NB4 (cell line): ENCODE measurements around the gene BBOF1.
A peak's percentile ranks its signal among the peaks of the same experiment; 100 is the strongest.

Source experiments
- DNase-seq: peaks from one replicate; pipeline ENCODE4 v3.0.0; 2010; ENCODE audit warnings: low read depth
- H3K4me3 ChIP-seq: one replicate; pipeline ENCODE4 v1.5.1; 2011; ENCODE audit warnings: mild to moderate bottlenecking, low read depth, low read length, moderate library complexity
- MYC ChIP-seq: IDR thresholded peaks from 2 replicates; pipeline ENCODE4 v1.6.1; 2011; ENCODE audit warnings: low read depth, low read length
- POLR2A ChIP-seq: IDR thresholded peaks from 2 replicates; pipeline ENCODE4 v1.6.1; 2011; ENCODE audit warnings: mild to moderate bottlenecking; ENCODE audit not compliant: insufficient read length; ENCODE audit errors: extremely low read depth
- TF ChIP-seq, protein P1 (sequence below): IDR thresholded peaks from one replicate; pipeline ENCODE4 v1.5.1; 2012; ENCODE audit warnings: low read depth, low read length
- TF ChIP-seq, protein P2 (sequence below): IDR thresholded peaks from 2 replicates; pipeline ENCODE4 v1.6.1; 2011; ENCODE audit warnings: low read depth, low read length

BBOF1 gene

GRCh38 chr14:74042296-74042695, 23.1 kb downstream of the BBOF1 start:
- no peak for DNase-seq
- no peak for TF ChIP-seq POLR2A
- TF ChIP-seq, protein P1, sequence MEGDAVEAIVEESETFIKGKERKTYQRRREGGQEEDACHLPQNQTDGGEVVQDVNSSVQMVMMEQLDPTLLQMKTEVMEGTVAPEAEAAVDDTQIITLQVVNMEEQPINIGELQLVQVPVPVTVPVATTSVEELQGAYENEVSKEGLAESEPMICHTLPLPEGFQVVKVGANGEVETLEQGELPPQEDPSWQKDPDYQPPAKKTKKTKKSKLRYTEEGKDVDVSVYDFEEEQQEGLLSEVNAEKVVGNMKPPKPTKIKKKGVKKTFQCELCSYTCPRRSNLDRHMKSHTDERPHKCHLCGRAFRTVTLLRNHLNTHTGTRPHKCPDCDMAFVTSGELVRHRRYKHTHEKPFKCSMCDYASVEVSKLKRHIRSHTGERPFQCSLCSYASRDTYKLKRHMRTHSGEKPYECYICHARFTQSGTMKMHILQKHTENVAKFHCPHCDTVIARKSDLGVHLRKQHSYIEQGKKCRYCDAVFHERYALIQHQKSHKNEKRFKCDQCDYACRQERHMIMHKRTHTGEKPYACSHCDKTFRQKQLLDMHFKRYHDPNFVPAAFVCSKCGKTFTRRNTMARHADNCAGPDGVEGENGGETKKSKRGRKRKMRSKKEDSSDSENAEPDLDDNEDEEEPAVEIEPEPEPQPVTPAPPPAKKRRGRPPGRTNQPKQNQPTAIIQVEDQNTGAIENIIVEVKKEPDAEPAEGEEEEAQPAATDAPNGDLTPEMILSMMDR: no peak
- TF ChIP-seq, protein P2, sequence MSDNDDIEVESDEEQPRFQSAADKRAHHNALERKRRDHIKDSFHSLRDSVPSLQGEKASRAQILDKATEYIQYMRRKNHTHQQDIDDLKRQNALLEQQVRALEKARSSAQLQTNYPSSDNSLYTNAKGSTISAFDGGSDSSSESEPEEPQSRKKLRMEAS: no peak
- no peak for TF ChIP-seq MYC
- no peak overlapping the region for H3K4me3 ChIP-seq

GRCh38 chr14:74045522-74045921, 26.4 kb downstream of the BBOF1 start:
- no peak overlapping the region for H3K4me3 ChIP-seq
- DNase-seq: no peak
- TF ChIP-seq, protein P2: no peak
- TF ChIP-seq POLR2A (no peak), MYC (no peak)
- TF ChIP-seq, protein P1: no peak

- TF ChIP-seq, protein P2: no peak
- TF ChIP-seq, protein P1: peak; percentile 8
- TF ChIP-seq POLR2A: no peak
- no peak for TF ChIP-seq MYC
- H3K4me3 ChIP-seq: no peak overlapping the region
- DNase-seq: peak; percentile 16
Measured at GRCh38 chr14:74048281-74048680, 29.1 kb downstream of the BBOF1 start.

DNA sequence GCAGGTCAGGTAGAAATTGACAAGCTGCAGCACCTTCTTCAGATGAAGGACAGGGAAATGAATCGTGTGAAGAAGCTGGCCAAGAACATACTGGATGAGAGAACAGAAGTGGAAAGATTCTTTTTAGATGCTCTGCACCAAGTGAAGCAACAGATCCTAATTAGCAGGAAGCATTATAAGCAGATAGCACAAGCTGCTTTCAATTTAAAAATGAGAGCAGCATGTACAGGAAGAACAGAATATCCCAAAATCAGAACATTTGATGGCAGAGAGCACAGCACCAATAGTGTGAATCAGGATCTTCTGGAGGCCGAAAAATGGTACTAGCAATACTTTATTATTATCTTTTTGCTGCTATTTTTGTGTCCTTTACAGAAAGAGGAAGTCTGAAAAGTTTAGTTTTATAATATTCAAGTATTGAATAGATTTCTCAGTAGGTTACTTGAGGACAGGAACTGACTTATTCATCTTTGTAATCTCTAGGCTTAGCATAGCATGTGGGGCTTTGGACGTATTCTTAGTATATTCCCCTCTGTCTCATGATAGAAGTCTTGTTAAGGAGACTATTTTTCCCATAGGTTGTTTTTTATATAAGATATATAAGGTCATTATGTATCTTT, 30.8 kb downstream of the BBOF1 start:
- DNase-seq: peak; percentile 11
- TF ChIP-seq MYC (no peak), POLR2A (no peak)
- H3K4me3 ChIP-seq: no peak overlapping the region

- TF ChIP-seq, protein P2: no peak
- TF ChIP-seq, protein P1: no peak
- TF ChIP-seq MYC (no peak), POLR2A (no peak)
- no peak overlapping the region for H3K4me3 ChIP-seq
- DNase-seq: no peak
Measured at GRCh38 chr14:74062809-74063150, 43.6 kb downstream of the BBOF1 start.

DNA sequence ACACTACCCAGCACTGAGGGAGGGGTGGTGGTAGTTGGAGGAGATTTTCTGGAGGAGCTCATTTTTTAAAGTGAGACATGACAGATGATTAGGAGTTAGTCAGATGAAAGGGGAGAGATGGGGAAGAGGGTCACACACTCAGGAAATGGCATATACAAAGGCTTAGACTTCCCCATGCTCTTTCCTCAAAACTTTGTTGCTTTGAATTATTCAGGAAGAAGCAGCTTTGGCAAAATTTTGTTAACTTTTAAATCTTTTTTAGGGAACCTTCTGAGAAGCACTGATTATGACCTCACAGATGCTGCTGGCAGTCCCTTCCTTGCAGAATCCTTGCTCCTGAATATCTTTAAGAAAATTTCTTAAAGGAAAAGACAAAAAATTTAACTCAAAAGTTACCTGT, 45.3 kb downstream of the BBOF1 start:
- H3K4me3 ChIP-seq: no peak overlapping the region
- no peak for DNase-seq
- TF ChIP-seq, protein P1: no peak
- no peak for TF ChIP-seq MYC
- TF ChIP-seq POLR2A: no peak
- TF ChIP-seq, protein P2: no peak
